ENCODE measurements around the gene CHI3L1. TPM values are rescaled to one million over a fixed set of nuclear protein-coding genes. Genes with fewer than 3 reads are reported as not detected.

Gene CHI3L1
- polyA plus RNA-seq, 1 donor, result 0.22 TPM

GRCh38 chr1:203181586-203182386 lies 4.7 kb downstream of the CHI3L1 start:
- WGBS (ENCODE audit: insufficient coverage, low lambda C conversion rate), result no CpG with 5 or more reads among the region's 10 CpGs

GRCh38 chr1:203180611-203181330 lies 5.7 kb downstream of the CHI3L1 start:
- no peaks in the 10 kb centered on the region for H3K9me3 ChIP-seq (ENCODE audit: control insufficient read depth, low read depth, low read length)
- H3K27ac ChIP-seq (ENCODE audit: low read length), result no peak overlapping the region
- DNase-seq, result no peak
- no peak overlapping the region for H3K4me3 ChIP-seq (ENCODE audit: low read length)
- no peaks in the 10 kb centered on the region for H3K4me1 ChIP-seq (ENCODE audit: control insufficient read depth, insufficient read depth, low read length)
- H3K36me3 ChIP-seq (ENCODE audit: control insufficient read depth, insufficient read depth, low read length), result no peaks in the 10 kb centered on the region
- no peaks in the 10 kb centered on the region for H3K27me3 ChIP-seq (ENCODE audit: control insufficient read depth, insufficient read depth, low read length)
- no CpG with 5 or more reads among the region's 11 CpGs for WGBS (ENCODE audit: insufficient coverage, low lambda C conversion rate)

More at GRCh38 chr1:203181586-203182386, 4.7 kb downstream of the CHI3L1 start:
- Histone ChIP-seq H3K36me3 (ENCODE audit: control insufficient read depth, insufficient read depth, low read length) (no peaks in the 10 kb centered on the region), H3K27me3 (ENCODE audit: control insufficient read depth, insufficient read depth, low read length) (no peaks in the 10 kb centered on the region), H3K27ac (ENCODE audit: low read length) (no peak overlapping the region), H3K9me3 (ENCODE audit: control insufficient read depth, low read depth, low read length) (no peaks in the 10 kb centered on the region), H3K4me3 (ENCODE audit: low read length) (no peak overlapping the region), H3K4me1 (ENCODE audit: control insufficient read depth, insufficient read depth, low read length) (no peaks in the 10 kb centered on the region)
- no peak for DNase-seq

GRCh38 chr1:203179667-203180005 lies 6.9 kb downstream of the CHI3L1 start:
- WGBS (ENCODE audit: insufficient coverage, low lambda C conversion rate), result no CpG with 5 or more reads among the region's 10 CpGs
- Histone ChIP-seq H3K36me3 (ENCODE audit: control insufficient read depth, insufficient read depth, low read length) (no peaks in the 10 kb centered on the region), H3K4me3 (ENCODE audit: low read length) (no peak overlapping the region), H3K27me3 (ENCODE audit: control insufficient read depth, insufficient read depth, low read length) (no peaks in the 10 kb centered on the region), H3K9me3 (ENCODE audit: control insufficient read depth, low read depth, low read length) (no peaks in the 10 kb centered on the region), H3K27ac (ENCODE audit: low read length) (no peak overlapping the region), H3K4me1 (ENCODE audit: control insufficient read depth, insufficient read depth, low read length) (no peaks in the 10 kb centered on the region)
- DNase-seq, result no peak

- no peaks in the 10 kb centered on the region for H3K4me1 ChIP-seq (ENCODE audit: control insufficient read depth, insufficient read depth, low read length)
- no peaks in the 10 kb centered on the region for H3K36me3 ChIP-seq (ENCODE audit: control insufficient read depth, insufficient read depth, low read length)
- no CpG with 5 or more reads among the region's 14 CpGs for WGBS (ENCODE audit: insufficient coverage, low lambda C conversion rate)
- H3K27ac ChIP-seq (ENCODE audit: low read length), result no peak overlapping the region
- no peaks in the 10 kb centered on the region for H3K9me3 ChIP-seq (ENCODE audit: control insufficient read depth, low read depth, low read length)
- DNase-seq, result no peak
- no peaks in the 10 kb centered on the region for H3K27me3 ChIP-seq (ENCODE audit: control insufficient read depth, insufficient read depth, low read length)
- H3K4me3 ChIP-seq (ENCODE audit: low read length), result no peak overlapping the region
Measured at GRCh38 chr1:203178821-203179666, 7.5 kb downstream of the CHI3L1 start.

GRCh38 chr1:203178083-203178482 lies 8.4 kb downstream of the CHI3L1 start:
- no peak overlapping the region for H3K4me3 ChIP-seq (ENCODE audit: low read length)
- WGBS (ENCODE audit: insufficient coverage, low lambda C conversion rate), result no CpG with 5 or more reads among the region's 5 CpGs
- no peaks in the 10 kb centered on the region for H3K36me3 ChIP-seq (ENCODE audit: control insufficient read depth, insufficient read depth, low read length)
- no peaks in the 10 kb centered on the region for H3K4me1 ChIP-seq (ENCODE audit: control insufficient read depth, insufficient read depth, low read length)
- H3K27ac ChIP-seq (ENCODE audit: low read length), result no peak overlapping the region
- H3K9me3 ChIP-seq (ENCODE audit: control insufficient read depth, low read depth, low read length), result no peaks in the 10 kb centered on the region
- no peak for DNase-seq
- H3K27me3 ChIP-seq (ENCODE audit: control insufficient read depth, insufficient read depth, low read length), result no peaks in the 10 kb centered on the region

- DNase-seq, result no peak
- Histone ChIP-seq H3K4me1 (ENCODE audit: control insufficient read depth, insufficient read depth, low read length) (no peaks in the 10 kb centered on the region), H3K27ac (ENCODE audit: low read length) (no peak overlapping the region), H3K9me3 (ENCODE audit: control insufficient read depth, low read depth, low read length) (no peaks in the 10 kb centered on the region), H3K4me3 (ENCODE audit: low read length) (no peak overlapping the region), H3K27me3 (ENCODE audit: control insufficient read depth, insufficient read depth, low read length) (no peaks in the 10 kb centered on the region), H3K36me3 (ENCODE audit: control insufficient read depth, insufficient read depth, low read length) (no peaks in the 10 kb centered on the region)
- WGBS (ENCODE audit: insufficient coverage, low lambda C conversion rate), result no CpG with 5 or more reads among the region's 9 CpGs
Measured at GRCh38 chr1:203177470-203178039, 8.9 kb downstream of the CHI3L1 start.

- no peak for DNase-seq
- Histone ChIP-seq H3K9me3 (ENCODE audit: control insufficient read depth, low read depth, low read length) (no peaks in the 10 kb centered on the region), H3K27ac (ENCODE audit: low read length) (no peak overlapping the region), H3K4me3 (ENCODE audit: low read length) (no peak overlapping the region), H3K27me3 (ENCODE audit: control insufficient read depth, insufficient read depth, low read length) (no peaks in the 10 kb centered on the region), H3K36me3 (ENCODE audit: control insufficient read depth, insufficient read depth, low read length) (no peaks in the 10 kb centered on the region), H3K4me1 (ENCODE audit: control insufficient read depth, insufficient read depth, low read length) (no peaks in the 10 kb centered on the region)
- WGBS (ENCODE audit: insufficient coverage, low lambda C conversion rate), result no CpG with 5 or more reads among the region's 6 CpGs
Measured at GRCh38 chr1:203177036-203177405, 9.5 kb downstream of the CHI3L1 start.

- no peak overlapping the region for H3K27ac ChIP-seq (ENCODE audit: low read length)
- no peaks in the 10 kb centered on the region for H3K9me3 ChIP-seq (ENCODE audit: control insufficient read depth, low read depth, low read length)
- no peaks in the 10 kb centered on the region for H3K27me3 ChIP-seq (ENCODE audit: control insufficient read depth, insufficient read depth, low read length)
- H3K4me3 ChIP-seq (ENCODE audit: low read length), result no peak overlapping the region
- no peaks in the 10 kb centered on the region for H3K4me1 ChIP-seq (ENCODE audit: control insufficient read depth, insufficient read depth, low read length)
- H3K36me3 ChIP-seq (ENCODE audit: control insufficient read depth, insufficient read depth, low read length), result no peaks in the 10 kb centered on the region
- DNase-seq, result no peak
- WGBS (ENCODE audit: insufficient coverage, low lambda C conversion rate), result no CpG with 5 or more reads among the region's 9 CpGs
Measured at GRCh38 chr1:203176273-203177035, 10.1 kb downstream of the CHI3L1 start.

GRCh38 chr1:203175827-203176241 lies 10.7 kb downstream of the CHI3L1 start:
- no CpG with 5 or more reads among the region's 9 CpGs for WGBS (ENCODE audit: insufficient coverage, low lambda C conversion rate)

More at GRCh38 chr1:203175827-203176241, 10.7 kb downstream of the CHI3L1 start:
- DNase-seq, result no peak
- no peak overlapping the region for H3K4me3 ChIP-seq (ENCODE audit: low read length)
- H3K9me3 ChIP-seq (ENCODE audit: control insufficient read depth, low read depth, low read length), result no peaks in the 10 kb centered on the region
- no peaks in the 10 kb centered on the region for H3K36me3 ChIP-seq (ENCODE audit: control insufficient read depth, insufficient read depth, low read length)
- no peaks in the 10 kb centered on the region for H3K4me1 ChIP-seq (ENCODE audit: control insufficient read depth, insufficient read depth, low read length)
- H3K27me3 ChIP-seq (ENCODE audit: control insufficient read depth, insufficient read depth, low read length), result no peaks in the 10 kb centered on the region
- H3K27ac ChIP-seq (ENCODE audit: low read length), result no peak overlapping the region
